ENCODE measurements around the gene ACSS2.

The ACSS2 gene

DNA sequence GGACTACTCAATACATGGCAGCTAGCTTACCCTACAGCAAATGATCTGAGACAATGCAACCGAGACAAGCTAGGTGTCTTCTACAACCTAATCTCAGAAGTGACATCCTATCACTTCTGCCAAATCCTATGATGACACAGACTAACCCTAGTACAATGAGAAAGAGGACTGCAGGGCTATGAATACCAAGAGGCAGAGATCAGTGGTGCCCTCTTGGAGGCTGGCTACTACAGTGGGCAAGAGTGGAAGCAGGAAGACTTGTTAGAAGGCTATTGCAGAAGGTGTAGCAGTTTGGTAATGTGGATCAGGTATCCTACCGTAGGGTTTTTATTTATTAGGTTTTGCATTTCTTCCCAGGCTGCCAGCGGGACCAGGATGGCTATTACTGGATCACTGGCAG lies 48.9 kb downstream of the ACSS2 start:
- H3K4me3 ChIP-seq (ENCODE audit: low read length in 2 of 2): no peak overlapping the region
- H3K4me1 ChIP-seq (ENCODE audit: control insufficient read depth in 2 of 2, insufficient read depth in 2 of 2, low read length in 2 of 2): no peaks in the 10 kb centered on the region
- peaks cover 87 to 88% of the 10 kb centered on the region in 2 donors for H3K36me3 ChIP-seq (ENCODE audit: control insufficient read depth in 2 of 2, insufficient read depth in 2 of 2, low read length in 2 of 2)
- H3K27me3 ChIP-seq (ENCODE audit: control insufficient read depth in 2 of 2, insufficient read depth in 2 of 2, low read length in 2 of 2): no peaks in the 10 kb centered on the region
- H3K9me3 ChIP-seq (ENCODE audit: control insufficient read depth in 2 of 2, low read length in 2 of 2): no peaks in the 10 kb centered on the region
- H3K27ac ChIP-seq (ENCODE audit: low read depth in 2 of 2, low read length in 2 of 2): no peak overlapping the region
- no peak overlapping the region for H3K9ac ChIP-seq (ENCODE audit: low read depth in 1 of 2, low read length in 2 of 2)

DNA sequence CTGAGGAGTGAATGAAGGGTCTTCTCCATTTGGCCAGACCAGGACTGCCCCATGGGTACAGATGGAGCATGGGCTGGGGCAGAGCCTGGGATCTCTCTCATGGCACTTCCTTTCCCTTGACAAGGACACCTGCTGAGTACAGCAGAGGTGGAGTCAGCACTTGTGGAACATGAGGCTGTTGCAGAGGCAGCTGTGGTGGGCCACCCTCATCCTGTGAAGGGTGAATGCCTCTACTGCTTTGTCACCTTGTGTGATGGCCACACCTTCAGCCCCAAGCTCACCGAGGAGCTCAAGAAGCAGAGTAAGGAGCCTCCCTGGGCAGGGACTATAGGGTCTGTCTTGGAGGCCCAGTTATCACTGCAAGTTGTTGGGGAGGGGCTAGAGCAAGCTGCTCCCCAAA lies 49.6 kb downstream of the ACSS2 start:
- peaks cover 84 to 88% of the 10 kb centered on the region in 2 donors for H3K36me3 ChIP-seq (ENCODE audit: control insufficient read depth in 2 of 2, insufficient read depth in 2 of 2, low read length in 2 of 2)
- H3K9me3 ChIP-seq (ENCODE audit: control insufficient read depth in 2 of 2, low read length in 2 of 2): no peaks in the 10 kb centered on the region
- no peaks in the 10 kb centered on the region for H3K27me3 ChIP-seq (ENCODE audit: control insufficient read depth in 2 of 2, insufficient read depth in 2 of 2, low read length in 2 of 2)
- H3K27ac ChIP-seq (ENCODE audit: low read depth in 2 of 2, low read length in 2 of 2): no peak overlapping the region
- no peak overlapping the region for H3K9ac ChIP-seq (ENCODE audit: low read depth in 1 of 2, low read length in 2 of 2)
- no peaks in the 10 kb centered on the region for H3K4me1 ChIP-seq (ENCODE audit: control insufficient read depth in 2 of 2, insufficient read depth in 2 of 2, low read length in 2 of 2)
- H3K4me3 ChIP-seq (ENCODE audit: low read length in 2 of 2): no peak overlapping the region

DNA sequence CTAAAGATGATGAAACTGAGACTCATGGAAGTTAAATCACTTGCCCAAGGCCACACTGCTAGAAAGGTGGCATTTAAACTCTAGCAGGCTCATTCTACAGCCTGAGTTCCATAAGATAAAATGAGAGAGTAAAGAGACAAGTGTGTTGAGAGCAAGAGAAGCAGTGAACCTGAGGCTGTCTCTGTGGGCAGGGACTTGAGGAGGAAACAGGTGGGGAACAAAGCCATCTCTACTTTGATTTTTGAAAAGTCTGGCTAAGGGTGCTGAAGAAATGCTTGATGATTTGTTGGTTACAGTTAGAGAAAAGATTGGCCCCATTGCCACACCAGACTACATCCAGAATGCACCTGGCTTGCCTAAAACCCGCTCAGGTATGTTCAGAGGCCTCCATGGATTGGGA lies 50.2 kb downstream of the ACSS2 start:
- no peaks in the 10 kb centered on the region for H3K4me1 ChIP-seq (ENCODE audit: control insufficient read depth in 2 of 2, insufficient read depth in 2 of 2, low read length in 2 of 2)
- H3K4me3 ChIP-seq (ENCODE audit: low read length in 2 of 2): no peak overlapping the region
- no peaks in the 10 kb centered on the region for H3K9me3 ChIP-seq (ENCODE audit: control insufficient read depth in 2 of 2, low read length in 2 of 2)
- H3K9ac ChIP-seq (ENCODE audit: low read depth in 1 of 2, low read length in 2 of 2): no peak overlapping the region
- H3K27me3 ChIP-seq (ENCODE audit: control insufficient read depth in 2 of 2, insufficient read depth in 2 of 2, low read length in 2 of 2): no peaks in the 10 kb centered on the region
- H3K27ac ChIP-seq (ENCODE audit: low read depth in 2 of 2, low read length in 2 of 2): no peak overlapping the region
- H3K36me3 ChIP-seq (ENCODE audit: control insufficient read depth in 2 of 2, insufficient read depth in 2 of 2, low read length in 2 of 2): peaks cover 79 to 88% of the 10 kb centered on the region in 2 donors

DNA sequence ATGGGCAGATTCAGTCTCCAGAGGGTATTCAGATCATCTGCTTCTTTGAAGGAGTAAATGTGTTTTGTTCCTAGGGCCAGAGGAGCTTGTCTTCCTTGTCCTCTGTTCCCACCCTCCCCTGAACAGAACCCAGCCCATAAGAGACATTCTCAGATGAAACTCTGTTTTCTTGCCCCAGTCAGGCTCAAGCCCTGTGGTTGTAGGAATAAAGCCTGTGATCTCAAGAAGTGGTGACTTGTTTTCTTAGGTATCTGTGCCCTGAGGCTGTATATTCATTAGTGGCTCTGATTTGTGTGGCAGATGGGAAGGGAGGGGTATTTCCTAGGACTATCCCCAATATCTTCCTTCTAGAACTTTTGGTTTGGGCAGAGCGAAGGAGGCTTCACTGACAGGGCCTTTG lies 51.3 kb downstream of the ACSS2 start:
- H3K4me3 ChIP-seq (ENCODE audit: low read length in 2 of 2): no peak overlapping the region
- H3K27ac ChIP-seq (ENCODE audit: low read depth in 2 of 2, low read length in 2 of 2): no peak overlapping the region
- peaks cover 76 to 86% of the 10 kb centered on the region in 2 donors for H3K36me3 ChIP-seq (ENCODE audit: control insufficient read depth in 2 of 2, insufficient read depth in 2 of 2, low read length in 2 of 2)
- no peak overlapping the region for H3K9ac ChIP-seq (ENCODE audit: low read depth in 1 of 2, low read length in 2 of 2)
- H3K9me3 ChIP-seq (ENCODE audit: control insufficient read depth in 2 of 2, low read length in 2 of 2): no peaks in the 10 kb centered on the region
- no peaks in the 10 kb centered on the region for H3K27me3 ChIP-seq (ENCODE audit: control insufficient read depth in 2 of 2, insufficient read depth in 2 of 2, low read length in 2 of 2)
- H3K4me1 ChIP-seq (ENCODE audit: control insufficient read depth in 2 of 2, insufficient read depth in 2 of 2, low read length in 2 of 2): no peaks in the 10 kb centered on the region

DNA sequence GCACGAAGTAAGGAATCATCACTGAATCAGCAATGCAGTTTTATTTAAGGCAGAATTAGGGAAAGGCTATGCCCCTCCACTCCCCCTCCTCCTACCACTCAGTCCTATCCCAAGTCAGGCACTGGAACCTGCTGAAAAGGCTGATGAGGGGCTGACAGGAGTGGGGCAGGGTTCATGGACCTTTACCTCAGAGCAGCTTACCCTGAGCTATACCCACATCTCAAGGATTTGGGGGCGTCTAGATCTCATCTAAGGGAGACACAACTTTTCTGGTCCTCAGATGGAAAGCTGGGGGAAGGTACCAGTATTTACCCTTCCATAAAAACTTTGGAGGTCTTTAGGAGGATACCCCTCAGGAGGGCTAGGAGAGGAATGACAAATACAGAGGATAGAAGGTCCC lies 52.0 kb downstream of the ACSS2 start:
- H3K27me3 ChIP-seq (ENCODE audit: control insufficient read depth in 2 of 2, insufficient read depth in 2 of 2, low read length in 2 of 2): no peaks in the 10 kb centered on the region
- H3K36me3 ChIP-seq (ENCODE audit: control insufficient read depth in 2 of 2, insufficient read depth in 2 of 2, low read length in 2 of 2): peaks cover 74 to 85% of the 10 kb centered on the region in 2 donors
- H3K9ac ChIP-seq (ENCODE audit: low read depth in 1 of 2, low read length in 2 of 2): no peak overlapping the region
- no peaks in the 10 kb centered on the region for H3K9me3 ChIP-seq (ENCODE audit: control insufficient read depth in 2 of 2, low read length in 2 of 2)
- H3K4me3 ChIP-seq (ENCODE audit: low read length in 2 of 2): no peak overlapping the region
- no peaks in the 10 kb centered on the region for H3K4me1 ChIP-seq (ENCODE audit: control insufficient read depth in 2 of 2, insufficient read depth in 2 of 2, low read length in 2 of 2)
- no peak overlapping the region for H3K27ac ChIP-seq (ENCODE audit: low read depth in 2 of 2, low read length in 2 of 2)

DNA sequence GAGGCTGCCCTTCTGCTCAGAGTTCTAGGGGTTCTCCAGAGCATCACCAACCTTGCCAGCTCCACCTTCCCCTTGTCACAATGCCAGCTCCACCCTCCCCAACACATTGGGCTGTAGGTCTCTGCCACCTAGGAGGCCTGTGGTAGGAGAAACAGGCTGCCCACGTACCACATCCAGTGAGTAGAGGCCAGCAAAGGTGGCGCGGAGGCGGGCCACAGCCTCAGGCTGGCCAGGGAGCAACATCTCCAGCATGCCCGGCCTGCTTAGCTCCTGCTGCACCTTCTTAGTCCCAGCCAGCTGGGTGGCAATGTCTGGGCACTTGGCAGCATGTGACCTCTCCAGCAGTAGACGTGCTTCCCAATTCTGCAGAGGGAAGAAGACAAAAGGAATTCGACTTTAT lies 55.4 kb downstream of the ACSS2 start:
- no peak overlapping the region for H3K9ac ChIP-seq (ENCODE audit: low read depth in 1 of 2, low read length in 2 of 2)
- no peak overlapping the region for H3K4me3 ChIP-seq (ENCODE audit: low read length in 2 of 2)
- H3K4me1 ChIP-seq (ENCODE audit: control insufficient read depth in 2 of 2, insufficient read depth in 2 of 2, low read length in 2 of 2): no peaks in the 10 kb centered on the region
- H3K36me3 ChIP-seq (ENCODE audit: control insufficient read depth in 2 of 2, insufficient read depth in 2 of 2, low read length in 2 of 2): peaks cover 54 to 80% of the 10 kb centered on the region in 2 donors
- H3K9me3 ChIP-seq (ENCODE audit: control insufficient read depth in 2 of 2, low read length in 2 of 2): no peaks in the 10 kb centered on the region
- H3K27ac ChIP-seq (ENCODE audit: low read depth in 2 of 2, low read length in 2 of 2): no peak overlapping the region
- H3K27me3 ChIP-seq (ENCODE audit: control insufficient read depth in 2 of 2, insufficient read depth in 2 of 2, low read length in 2 of 2): no peaks in the 10 kb centered on the region

DNA sequence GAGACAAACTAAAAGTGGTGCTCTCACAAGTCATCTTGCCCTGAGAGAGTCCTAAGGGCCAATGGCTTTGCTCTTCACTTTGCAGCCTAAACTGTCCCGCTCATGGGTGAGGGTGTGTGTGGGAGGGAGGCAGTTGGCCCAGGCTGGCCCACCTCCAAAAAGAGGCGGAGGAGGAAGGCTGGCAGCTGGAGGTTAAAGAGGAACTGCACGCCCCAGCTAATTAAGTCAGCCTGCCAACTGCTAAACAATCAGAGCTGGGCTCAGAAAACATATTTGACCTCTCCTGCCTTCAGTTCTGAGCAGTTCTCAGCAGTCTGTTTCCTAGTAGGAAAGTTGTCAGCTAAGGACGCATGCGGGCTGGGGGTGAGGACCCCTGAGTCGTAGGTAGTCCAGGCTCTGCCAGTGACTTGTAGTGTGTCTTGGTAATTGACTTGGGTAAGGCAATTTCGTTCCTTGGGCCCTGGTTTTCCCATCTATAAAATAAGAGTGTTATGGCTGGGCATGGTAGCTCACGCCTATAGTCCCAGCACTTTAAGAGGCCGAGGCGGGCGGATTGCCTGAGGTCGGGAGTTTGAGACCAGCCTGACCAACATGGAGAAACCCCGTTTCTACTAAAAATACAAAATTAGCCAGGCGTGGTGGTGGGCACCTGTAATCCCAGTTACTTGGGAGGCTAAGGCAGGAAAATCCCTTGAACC lies 62.2 kb downstream of the ACSS2 start:
- H3K9me3 ChIP-seq (ENCODE audit: control insufficient read depth in 2 of 2, low read length in 2 of 2): no peaks in the 10 kb centered on the region
- H3K36me3 ChIP-seq (ENCODE audit: control insufficient read depth in 2 of 2, insufficient read depth in 2 of 2, low read length in 2 of 2): peaks cover 35 to 55% of the 10 kb centered on the region in 2 donors
- H3K4me3 ChIP-seq (ENCODE audit: low read length in 2 of 2): no peak overlapping the region
- H3K27ac ChIP-seq (ENCODE audit: low read depth in 2 of 2, low read length in 2 of 2): peak overlapping the region; percentile 83 to 96
- H3K4me1 ChIP-seq (ENCODE audit: control insufficient read depth in 2 of 2, insufficient read depth in 2 of 2, low read length in 2 of 2): peaks cover 9 to 15% of the 10 kb centered on the region in 2 donors
- peak overlapping the region in 1 of 2 donors; percentile 60 for H3K9ac ChIP-seq (ENCODE audit: low read depth in 1 of 2, low read length in 2 of 2)
- no peaks in the 10 kb centered on the region for H3K27me3 ChIP-seq (ENCODE audit: control insufficient read depth in 2 of 2, insufficient read depth in 2 of 2, low read length in 2 of 2)

DNA sequence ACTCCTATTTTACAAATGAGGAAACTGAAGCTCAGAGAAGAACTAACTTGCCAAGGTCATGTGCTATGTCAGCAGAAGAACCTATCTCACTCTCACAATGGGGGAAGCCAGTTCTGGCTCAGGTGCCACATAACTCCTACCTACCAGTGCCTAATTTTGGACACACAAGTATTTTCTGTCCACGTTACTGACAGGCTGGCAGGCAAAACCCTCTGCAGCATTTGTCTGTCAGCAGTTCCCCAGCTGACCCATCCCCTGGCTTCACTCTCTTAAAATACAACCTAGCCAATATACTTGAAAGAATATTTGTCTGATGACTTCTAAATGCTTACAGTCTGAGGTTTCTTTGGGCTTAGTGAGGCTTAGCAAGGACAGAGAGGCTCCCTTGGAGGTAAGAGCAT lies 63.7 kb downstream of the ACSS2 start:
- Histone ChIP-seq H3K4me3 (ENCODE audit: low read length in 2 of 2) (no peak overlapping the region), H3K27ac (ENCODE audit: low read depth in 2 of 2, low read length in 2 of 2) (peak overlapping the region in 1 of 2 donors; percentile 24), H3K9ac (ENCODE audit: low read depth in 1 of 2, low read length in 2 of 2) (no peak overlapping the region), H3K4me1 (ENCODE audit: control insufficient read depth in 2 of 2, insufficient read depth in 2 of 2, low read length in 2 of 2) (peaks cover 9 to 20% of the 10 kb centered on the region in 2 donors), H3K36me3 (ENCODE audit: control insufficient read depth in 2 of 2, insufficient read depth in 2 of 2, low read length in 2 of 2) (peaks cover 41 to 54% of the 10 kb centered on the region in 2 donors), H3K9me3 (ENCODE audit: control insufficient read depth in 2 of 2, low read length in 2 of 2) (no peaks in the 10 kb centered on the region), H3K27me3 (ENCODE audit: control insufficient read depth in 2 of 2, insufficient read depth in 2 of 2, low read length in 2 of 2) (no peaks in the 10 kb centered on the region)

DNA sequence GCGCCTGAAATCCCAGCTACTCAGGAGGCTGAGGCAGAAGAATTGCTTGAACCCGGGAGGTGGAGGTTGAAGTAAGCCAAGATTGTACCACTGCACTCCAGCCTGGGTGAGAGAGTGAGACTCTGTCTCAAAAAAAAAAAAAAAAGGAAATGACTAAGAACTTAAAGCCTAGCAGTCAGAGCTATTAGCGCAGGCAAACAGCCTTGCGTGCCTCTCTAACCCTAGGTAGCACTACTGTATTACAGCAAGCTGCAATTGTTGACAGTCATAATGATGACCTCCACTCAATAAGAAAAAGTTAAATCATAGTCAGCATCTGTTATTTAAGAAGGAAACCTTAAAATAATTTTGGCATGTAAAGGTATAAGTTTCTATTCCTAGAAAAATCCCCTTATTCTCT lies 64.8 kb downstream of the ACSS2 start:
- Histone ChIP-seq H3K9me3 (ENCODE audit: control insufficient read depth in 2 of 2, low read length in 2 of 2) (no peaks in the 10 kb centered on the region), H3K9ac (ENCODE audit: low read depth in 1 of 2, low read length in 2 of 2) (no peak overlapping the region), H3K4me3 (ENCODE audit: low read length in 2 of 2) (no peak overlapping the region), H3K27ac (ENCODE audit: low read depth in 2 of 2, low read length in 2 of 2) (no peak overlapping the region), H3K27me3 (ENCODE audit: control insufficient read depth in 2 of 2, insufficient read depth in 2 of 2, low read length in 2 of 2) (no peaks in the 10 kb centered on the region), H3K4me1 (ENCODE audit: control insufficient read depth in 2 of 2, insufficient read depth in 2 of 2, low read length in 2 of 2) (peaks cover 14 to 30% of the 10 kb centered on the region in 2 donors), H3K36me3 (ENCODE audit: control insufficient read depth in 2 of 2, insufficient read depth in 2 of 2, low read length in 2 of 2) (peaks cover 39 to 44% of the 10 kb centered on the region in 2 donors)

DNA sequence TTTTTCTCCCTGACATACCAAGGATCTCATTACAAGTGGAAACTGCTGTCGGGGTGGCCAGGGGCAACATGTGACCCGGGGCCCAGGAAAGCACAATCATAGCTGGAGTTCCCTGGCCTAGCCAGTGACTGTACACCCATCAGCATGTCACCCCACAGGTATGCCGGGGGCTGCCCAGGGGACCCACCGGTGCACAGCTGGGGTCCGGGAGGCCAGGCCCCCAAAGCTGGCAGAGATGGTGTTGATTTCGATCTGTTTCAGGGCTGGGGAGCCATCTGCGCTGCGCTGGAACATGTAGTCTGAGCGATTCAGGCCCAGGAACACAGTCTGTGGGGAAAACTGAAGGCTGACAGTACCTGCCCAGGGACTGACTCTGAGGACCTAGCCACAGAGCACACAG lies 65.9 kb downstream of the ACSS2 start:
- Histone ChIP-seq H3K27me3 (ENCODE audit: control insufficient read depth in 2 of 2, insufficient read depth in 2 of 2, low read length in 2 of 2) (no peaks in the 10 kb centered on the region), H3K4me1 (ENCODE audit: control insufficient read depth in 2 of 2, insufficient read depth in 2 of 2, low read length in 2 of 2) (peaks cover 14 to 36% of the 10 kb centered on the region in 2 donors), H3K36me3 (ENCODE audit: control insufficient read depth in 2 of 2, insufficient read depth in 2 of 2, low read length in 2 of 2) (peaks cover 34 to 38% of the 10 kb centered on the region in 2 donors), H3K4me3 (ENCODE audit: low read length in 2 of 2) (no peak overlapping the region), H3K27ac (ENCODE audit: low read depth in 2 of 2, low read length in 2 of 2) (no peak overlapping the region), H3K9me3 (ENCODE audit: control insufficient read depth in 2 of 2, low read length in 2 of 2) (no peaks in the 10 kb centered on the region), H3K9ac (ENCODE audit: low read depth in 1 of 2, low read length in 2 of 2) (no peak overlapping the region)
